Retina (tissue), 1 donor: ENCODE measurements around the gene DENND1A.
"Not testable (repeated sequence)": the region's sequence is repeated elsewhere in the genome, so short reads cannot be mapped to it uniquely, and the experiment has no call there.

Source experiments
- DNase-seq: peaks from one replicate; pipeline ENCODE4 v3.0.0-alpha.2; 2016

The DENND1A gene

DNA sequence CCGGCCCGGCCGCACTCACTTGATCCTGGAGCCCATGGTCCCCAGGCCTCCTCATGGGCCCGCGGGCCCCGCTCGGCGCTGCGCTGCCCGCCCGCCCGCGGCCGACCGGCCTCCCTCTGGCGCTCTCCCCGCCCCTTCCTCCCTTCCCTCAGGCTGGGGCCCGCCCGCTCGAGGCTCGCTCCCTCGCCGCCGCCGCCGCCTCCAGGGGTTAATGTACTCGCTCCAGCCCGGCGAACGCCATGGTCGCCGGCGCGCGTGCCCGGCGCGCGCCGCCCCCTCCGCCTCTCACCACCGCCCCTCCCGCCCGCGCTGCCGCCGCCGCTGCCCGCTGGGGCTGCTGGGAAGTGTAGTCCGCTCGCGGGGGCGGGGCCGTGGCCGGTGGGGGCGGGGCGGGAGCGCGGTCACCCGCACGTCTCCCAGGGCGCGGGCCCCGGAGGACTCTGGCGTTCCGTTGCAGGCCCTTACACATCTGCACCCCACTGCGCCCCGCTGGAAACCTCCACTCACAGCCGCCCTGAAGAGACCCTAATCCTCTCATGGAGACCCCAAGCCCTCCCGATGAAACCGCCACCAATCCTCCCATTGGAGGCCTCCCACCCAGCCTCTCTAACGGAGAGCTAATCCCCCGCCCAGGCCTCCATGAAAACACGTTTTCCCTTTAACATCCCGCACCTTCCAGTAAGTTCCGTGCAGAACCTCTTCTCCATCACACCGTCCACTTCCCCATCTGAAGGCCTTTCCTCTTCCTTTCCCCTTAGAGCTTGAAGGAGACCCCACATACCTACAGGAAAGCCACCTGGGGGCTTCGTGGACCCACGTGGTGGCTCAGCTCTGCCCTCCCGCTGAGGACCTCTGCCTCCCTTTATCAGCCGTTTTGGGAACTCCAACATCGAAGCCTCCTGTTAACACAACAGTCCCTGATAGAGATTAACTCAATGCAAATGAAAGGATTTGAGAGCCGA, at the start of gene DENND1A:
DENND1A (minus strand) TSS at position 257 of the 962 bp plus-strand sequence; CDS start at position 36, 221 bp downstream.
- DNase-seq, result peak; percentile 87

DNA sequence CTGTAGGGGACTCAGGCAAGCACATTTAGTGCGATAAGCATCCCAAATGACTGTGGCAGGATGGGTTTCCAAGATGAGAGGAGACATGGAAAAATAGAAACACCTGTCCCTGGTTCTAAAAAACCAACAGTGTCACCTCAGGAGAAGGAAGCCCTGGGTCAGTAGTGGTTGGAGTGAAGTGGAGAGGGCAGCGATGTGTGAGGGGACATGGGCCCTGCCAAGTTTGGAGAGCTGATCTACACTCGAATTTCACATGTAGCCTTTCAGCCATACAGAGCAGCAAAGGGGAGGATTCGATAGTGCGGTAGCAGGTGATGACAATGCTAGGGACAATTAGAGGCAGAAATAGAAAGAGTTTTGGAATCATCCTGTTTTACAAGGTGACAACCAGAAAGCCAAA, 49.1 kb upstream of the DENND1A start:
- no peak for DNase-seq

DNA sequence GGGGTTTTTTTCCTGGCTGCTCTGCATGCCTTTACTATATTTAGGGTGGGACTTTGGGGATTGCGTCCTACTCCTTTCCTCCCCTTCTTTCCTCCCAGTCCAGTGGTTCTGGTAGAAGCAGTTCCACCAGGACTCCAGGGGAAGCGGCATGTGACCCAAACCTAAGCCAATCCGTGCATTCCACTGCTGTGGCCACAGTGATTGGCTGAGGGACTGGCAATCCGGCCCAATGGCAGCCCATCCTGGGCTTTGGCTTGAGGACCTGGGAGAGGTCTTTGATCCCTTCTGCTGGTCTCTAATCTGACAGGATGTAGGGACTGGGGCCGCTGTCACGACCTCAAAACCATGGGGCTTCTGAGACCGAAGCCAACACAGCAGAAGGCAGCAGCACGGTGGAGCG, 46.7 kb upstream of the DENND1A start:
- DNase-seq, result not testable (repeated sequence)

- no peak for DNase-seq
Measured at GRCh38 chr9:123975871-123976270, 45.9 kb upstream of the DENND1A start.

DNA sequence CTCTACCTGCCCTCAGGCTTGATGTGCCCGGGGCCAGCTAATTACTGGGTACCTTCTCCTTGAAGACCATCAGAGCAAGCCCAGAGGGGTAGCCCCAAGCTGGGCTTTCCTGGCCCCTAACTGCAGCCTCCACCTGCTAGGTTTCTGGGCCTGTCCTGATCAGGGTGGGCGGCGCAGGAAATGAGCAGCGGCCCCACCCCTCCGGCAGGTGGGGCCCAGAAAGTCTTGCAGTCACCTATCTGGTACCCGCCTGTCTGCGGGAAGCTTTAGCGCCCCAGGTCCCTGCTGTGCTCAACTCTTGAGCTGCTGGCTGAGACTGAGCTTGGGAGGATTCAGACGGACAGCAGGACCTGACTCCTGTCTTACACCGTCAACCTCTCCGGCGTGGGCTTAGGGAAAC, 44.5 kb upstream of the DENND1A start:
- no peak for DNase-seq

DNA sequence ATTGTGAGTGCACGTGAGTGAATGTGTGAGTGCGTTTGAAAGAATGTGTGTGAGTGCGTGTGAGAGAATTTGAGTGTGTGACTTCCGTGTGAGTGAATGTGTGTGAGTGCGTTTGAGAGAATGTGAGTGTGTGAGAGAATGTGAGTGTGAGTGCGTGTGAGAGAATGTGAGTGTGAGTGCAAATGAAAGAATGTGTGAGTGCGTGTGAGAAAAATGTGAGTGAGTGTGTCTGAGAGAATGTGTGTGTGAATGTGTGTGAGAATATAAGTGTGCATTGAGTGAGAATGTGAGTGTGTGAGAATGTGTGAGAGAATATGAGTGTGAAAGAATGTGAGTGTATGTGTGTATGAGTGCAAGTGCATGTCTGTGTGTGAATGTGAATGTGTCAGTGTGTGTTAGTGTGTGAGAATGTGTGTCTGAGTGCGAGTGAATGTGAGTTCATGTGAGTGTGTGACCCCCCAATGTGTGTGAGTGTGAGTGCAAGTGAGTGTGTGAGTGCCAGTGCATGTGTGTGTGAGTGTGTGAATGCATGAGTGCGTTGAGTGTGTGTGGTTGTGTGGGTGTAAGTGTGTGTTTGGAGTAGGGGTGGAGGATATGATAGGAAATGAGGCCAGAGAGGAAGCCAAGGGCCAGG, 43.8 kb upstream of the DENND1A start:
- DNase-seq, result no peak

DNA sequence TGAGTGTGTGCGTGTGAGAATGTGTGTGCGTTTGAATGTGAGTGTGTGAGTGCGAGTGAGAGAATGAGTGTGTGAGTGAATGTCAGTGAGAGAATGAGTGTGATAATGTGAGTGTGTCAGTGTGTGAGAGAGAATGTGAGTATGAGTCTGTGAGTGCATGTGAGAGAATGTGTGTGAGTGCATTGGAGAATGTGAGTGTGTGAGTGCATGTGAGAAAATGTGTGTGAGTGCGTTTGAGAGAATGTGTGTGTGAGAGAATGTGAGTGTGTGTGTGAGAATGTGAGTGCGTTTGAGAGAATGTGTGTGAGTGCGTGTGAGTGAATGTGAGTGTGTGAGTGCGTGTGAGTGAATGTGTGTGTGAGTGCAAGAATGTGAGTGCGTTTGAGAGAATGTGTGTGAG, 42.7 kb upstream of the DENND1A start:
- DNase-seq, result no peak

- DNase-seq, result no peak
Measured at GRCh38 chr9:123967323-123967722, 37.4 kb upstream of the DENND1A start.

GRCh38 chr9:123965801-123966686, 36.1 kb upstream of the DENND1A start:
- DNase-seq, result no peak

DNA sequence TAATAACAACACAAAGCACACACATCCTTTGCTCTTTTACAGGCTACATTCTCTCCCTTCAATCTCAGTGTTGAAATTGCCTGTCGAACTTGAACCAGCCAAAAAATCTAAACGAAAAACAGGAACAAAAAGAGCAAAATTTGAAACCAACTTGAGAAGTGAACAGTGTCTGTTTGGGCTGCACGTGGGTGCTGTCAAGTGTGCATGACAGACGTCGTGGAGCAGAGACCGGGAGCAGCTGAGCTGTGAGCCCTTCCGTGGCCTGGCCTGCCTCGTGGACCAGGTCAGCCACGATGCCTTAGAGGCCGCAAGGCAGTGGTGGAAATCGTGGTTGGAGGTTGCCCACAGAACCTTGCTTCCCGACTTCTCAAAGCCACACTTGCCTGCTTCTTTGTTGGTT, 34.8 kb upstream of the DENND1A start:
- no peak for DNase-seq

DNA sequence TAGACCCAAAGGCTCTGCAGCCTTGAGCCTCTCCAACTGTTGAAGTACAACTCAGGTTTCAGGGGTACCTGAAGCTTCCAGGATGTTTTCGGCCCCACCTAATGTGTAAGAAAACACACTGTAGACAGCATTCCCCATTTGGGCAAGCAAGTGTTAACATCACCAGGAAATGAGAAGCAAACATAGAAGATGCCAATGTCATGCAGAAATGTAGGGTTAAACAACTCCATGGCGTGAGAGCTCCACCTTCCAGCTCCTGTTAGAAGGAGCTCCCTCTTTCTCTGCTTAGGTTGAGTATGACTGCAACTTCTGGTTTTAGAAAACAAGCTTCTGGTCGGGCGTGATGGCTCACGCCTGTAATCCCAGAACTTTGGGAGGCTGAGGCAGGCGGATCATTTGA, 31.0 kb upstream of the DENND1A start:
- DNase-seq, result no peak

DNA sequence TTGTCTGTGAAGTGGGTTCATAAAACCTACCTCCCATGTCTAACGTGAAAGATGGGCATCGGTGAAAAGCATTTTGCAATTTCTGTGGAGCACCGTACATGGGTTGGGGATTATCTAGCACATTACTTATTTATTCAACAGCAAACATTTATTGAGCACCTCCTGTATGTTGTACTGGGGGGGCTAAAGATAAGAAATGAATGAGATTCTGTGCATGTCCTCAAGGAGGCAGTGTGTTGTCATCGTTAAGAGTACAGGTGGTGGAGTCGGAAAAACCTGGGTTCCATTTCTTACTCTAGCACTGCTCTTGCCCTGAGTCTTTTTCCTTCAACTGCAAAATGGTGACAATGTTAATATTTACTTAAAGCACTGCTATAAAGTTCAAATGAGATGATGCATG, 30.4 kb upstream of the DENND1A start:
- no peak for DNase-seq

DNA sequence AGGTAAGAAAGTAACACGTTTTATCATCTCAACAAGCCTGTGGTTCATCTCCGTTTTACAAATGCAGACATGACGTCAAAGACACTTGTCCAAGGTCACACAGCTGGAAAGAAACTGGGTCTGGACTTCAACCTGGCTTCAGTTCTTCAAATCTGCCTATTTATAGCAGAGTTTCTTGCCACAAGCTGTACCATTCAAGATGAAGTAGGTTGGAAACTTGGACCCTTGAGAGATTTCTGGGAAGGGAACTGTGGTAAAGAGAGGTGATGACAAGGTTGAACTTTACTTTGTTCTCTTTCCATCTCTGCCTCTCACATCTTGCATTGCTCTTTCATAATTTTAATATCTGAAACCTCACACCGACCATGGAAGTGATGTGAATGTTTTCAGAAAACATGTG, 29.9 kb upstream of the DENND1A start:
- no peak for DNase-seq

- DNase-seq, result no peak
Measured at GRCh38 chr9:123957731-123958130, 27.8 kb upstream of the DENND1A start.

DNA sequence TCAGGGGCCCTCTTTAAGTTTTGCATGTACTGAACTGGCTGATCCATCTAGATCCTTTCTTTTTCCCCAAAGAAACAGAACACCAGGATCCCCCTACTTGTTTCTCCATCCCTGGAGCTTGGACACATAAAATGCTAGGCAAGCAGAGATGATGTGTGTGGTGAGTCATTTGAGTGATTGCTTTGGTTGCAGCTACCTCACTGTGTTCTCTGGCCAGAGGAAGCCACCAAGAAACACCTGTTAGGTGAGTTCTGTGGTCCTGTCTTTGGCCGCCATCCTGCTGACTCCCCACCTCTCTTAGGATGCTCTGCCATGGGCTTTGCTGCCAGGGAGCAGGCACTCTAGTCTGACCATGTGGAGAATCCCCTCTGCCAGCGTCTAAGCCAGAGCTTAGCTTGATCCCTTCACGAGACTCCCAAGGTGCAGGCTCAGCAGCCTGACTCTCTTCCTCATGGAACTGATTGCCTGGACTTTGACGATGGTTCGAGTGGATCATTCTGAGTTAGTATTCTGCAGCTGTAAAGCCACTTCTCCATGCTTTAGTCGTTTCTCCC, 27.3 kb upstream of the DENND1A start:
- no peak for DNase-seq

- DNase-seq, result no peak
Measured at GRCh38 chr9:123955637-123956036, 25.7 kb upstream of the DENND1A start.

DNA sequence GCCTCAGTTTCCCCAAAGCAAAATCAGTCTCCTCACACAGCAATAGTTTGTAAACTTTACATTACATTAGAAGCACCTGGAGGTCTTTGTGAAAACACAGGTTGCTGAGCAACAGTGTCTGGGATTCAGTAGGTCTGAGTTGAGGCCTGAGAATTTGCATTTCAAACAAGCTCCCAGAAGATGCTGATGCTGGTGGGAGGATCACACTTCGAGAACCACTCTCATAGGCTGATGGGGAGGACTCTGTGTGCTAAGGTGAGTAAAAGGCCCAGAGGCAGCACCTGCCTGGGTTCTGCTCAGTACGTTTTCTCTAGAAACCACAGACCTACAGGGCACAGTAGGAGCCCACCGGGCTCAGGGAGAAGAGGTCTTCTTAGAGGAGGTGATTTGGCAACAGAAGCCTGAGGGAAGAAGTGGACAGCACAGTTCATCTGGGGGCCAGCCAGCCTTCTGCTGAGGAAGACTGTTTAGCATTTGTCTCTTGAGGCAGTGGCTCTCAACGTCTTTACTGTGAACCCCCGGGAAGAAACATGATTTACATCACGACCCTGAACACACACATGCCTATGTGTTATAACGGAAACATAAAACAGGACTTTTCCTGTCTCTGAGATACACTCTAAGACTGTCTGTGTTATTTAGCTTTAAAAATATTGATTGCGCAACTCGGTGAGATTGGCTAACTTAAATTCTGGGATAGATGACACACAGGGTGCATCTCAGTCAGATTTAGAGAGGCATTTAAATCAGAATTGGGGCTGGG, 24.8 kb upstream of the DENND1A start:
- DNase-seq, result no peak

GRCh38 chr9:123952641-123953495, 22.9 kb upstream of the DENND1A start:
- DNase-seq, result no peak

GRCh38 chr9:123948286-123948685, 18.4 kb upstream of the DENND1A start:
- DNase-seq, result no peak

DNA sequence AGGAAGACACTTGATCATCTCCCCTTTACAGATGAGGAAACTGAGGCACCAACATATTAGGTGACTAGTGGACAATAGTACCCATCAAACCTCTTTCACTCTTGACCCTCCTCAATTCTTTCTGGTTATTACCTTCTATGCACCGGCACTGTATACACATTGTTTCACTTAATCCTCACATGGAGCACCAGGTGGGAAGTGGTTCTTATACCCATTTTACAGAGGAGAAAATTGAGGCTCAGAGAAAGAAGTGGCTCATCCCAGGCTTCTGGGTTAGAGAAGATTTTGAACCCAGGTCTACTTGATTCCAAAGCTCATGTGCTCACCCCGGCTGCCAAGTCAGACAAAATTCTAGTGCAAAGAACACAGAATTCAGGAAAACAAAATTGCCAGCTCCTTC, 17.4 kb upstream of the DENND1A start:
- no peak for DNase-seq
